HCT116 (cell line): ENCODE results near the gene ITGAV. TPM values are rescaled to one million over a fixed set of nuclear protein-coding genes. Genes with fewer than 3 reads are reported as not detected.

Source experiments
- ATAC-seq: fragments of 200-7000 bp; cut with Tn5 transposase; 2 replicates; pipeline ENCODE4 v1.9.1; 2020; ENCODE audit warnings: mild to moderate bottlenecking, moderate library complexity
- BruUV-seq: library from RNA; stranded (reverse); fragments of 400-500 nt; replicated peaks from 2 replicates; lab custom pipeline; 2021; lab: Mats Ljungman, UMichigan
- CTCF ChIA-PET: fragments of 300-600 bp; sonication (Branson Sonifier 250); formaldehyde crosslinking; loops from one replicate; lab custom pipeline; 2021; ENCODE audit warnings: antibody characterized with exemption; lab: Charles Lee
- POLR2A ChIA-PET: fragments of 300-600, 350-600 bp; sonication (Branson Sonifier 250); formaldehyde crosslinking; loops from one replicate; lab custom pipeline; 2021; ENCODE audit warnings: antibody characterized with exemption; lab: Charles Lee
- RAD21 ChIA-PET, 2 experiments: fragments of 300-600 bp; sonication (Branson Sonifier 250); formaldehyde crosslinking; loops; one replicate each; lab custom pipeline; 2023; ENCODE audit warnings: low total read pairs in 2 of 2; ENCODE audit not compliant: uncharacterized antibody in 2 of 2, unreplicated experiment in 2 of 2, low non-redundant PET in 1 of 2; lab: Charles Lee
- DNase-seq: peaks from one replicate; pipeline ENCODE4 v3.0.0-alpha.2; 2010; ENCODE audit warnings: low read depth, low spot score
- H2AFZ ChIP-seq: fragments of 200-600 bp; shearing (Covaris generic), sonication (generic); 2 replicates; pipeline ENCODE4 v1.6.1; 2017; ENCODE audit warnings: low read depth, mixed run types, mixed read lengths, antibody characterized with exemption, low read length; ENCODE audit not compliant: poor library complexity, severe bottlenecking
- H3K27ac ChIP-seq: 2 replicates; pipeline ENCODE4 v1.5.1; 2012; ENCODE audit warnings: low read depth, low read length
- H3K27me3 ChIP-seq: fragments of 200-600 bp; sonication (generic); 2 replicates; pipeline ENCODE4 v1.6.1; 2016; ENCODE audit warnings: mixed run types, low read length, mixed read lengths; ENCODE audit not compliant: insufficient read depth
- H3K36me3 ChIP-seq, 2 experiments: fragments of 200-500 bp in 1 of 2; fragments of 200-600 bp in 1 of 2; sonication (Bioruptor generic) in 1 of 2; sonication (generic) in 1 of 2; 2 replicates each; pipeline versions ENCODE4 v1.5.1 to v1.6.1; 2014 to 2016; ENCODE audit warnings: low read length in 2 of 2, inconsistent platforms in 1 of 2, mixed read lengths in 1 of 2, mixed run types in 1 of 2; ENCODE audit not compliant: insufficient read depth in 2 of 2, control insufficient read depth in 1 of 2
- H3K4me1 ChIP-seq, 2 experiments: fragments of 200-600 bp in 1 of 2; sonication (generic) in 1 of 2; 2 replicates each; pipeline versions ENCODE4 v1.5.1 to v1.6.1; 2012 to 2017; ENCODE audit warnings: low read length in 2 of 2, inconsistent platforms in 1 of 2, mild to moderate bottlenecking in 1 of 2, mixed read lengths in 1 of 2, mixed run types in 1 of 2, moderate library complexity in 1 of 2; ENCODE audit not compliant: insufficient read depth in 2 of 2, control insufficient read depth in 1 of 2
- H3K4me2 ChIP-seq: fragments of 200-600 bp; sonication (generic); 2 replicates; pipeline ENCODE4 v1.6.1; 2017; ENCODE audit warnings: mixed run types, low read length, mixed read lengths
- H3K4me3 ChIP-seq, 2 experiments: fragments of 200-600 bp in 1 of 2; sonication (generic) in 1 of 2; replicated peaks in 1 of 2; 2 replicates each; pipeline ENCODE4 v1.5.1; 2011 to 2016; ENCODE audit warnings: low read length in 2 of 2, control low read depth in 1 of 2, low read depth in 1 of 2, mild to moderate bottlenecking in 1 of 2, mixed read lengths in 1 of 2, mixed run types in 1 of 2
- H3K79me2 ChIP-seq: fragments of 200-600 bp; sonication (generic); 2 replicates; pipeline ENCODE4 v1.6.1; 2017; ENCODE audit warnings: mild to moderate bottlenecking, mixed run types, low read length, moderate library complexity, mixed read lengths; ENCODE audit not compliant: insufficient read depth
- H3K9ac ChIP-seq: fragments of 200-600 bp; sonication (generic); 2 replicates; pipeline ENCODE4 v1.6.1; 2016; ENCODE audit warnings: low read length, mixed read lengths
- H3K9me2 ChIP-seq: fragments of 200-600 bp; sonication (generic), shearing (Covaris generic); 2 replicates; pipeline ENCODE4 v1.6.1; 2017; ENCODE audit warnings: mixed run types, mild to moderate bottlenecking, moderate library complexity; ENCODE audit not compliant: insufficient read depth
- H3K9me3 ChIP-seq, 2 experiments: fragments of 200-500 bp in 1 of 2; fragments of 200-600 bp in 1 of 2; sonication (Bioruptor generic) in 1 of 2; sonication (generic) in 1 of 2; 2 replicates each; pipeline ENCODE4 v1.6.1; 2014 to 2017; ENCODE audit warnings: low read length in 2 of 2, mixed read lengths in 2 of 2, inconsistent platforms in 1 of 2, low read depth in 1 of 2, mild to moderate bottlenecking in 1 of 2, mixed run types in 1 of 2, moderate library complexity in 1 of 2; ENCODE audit not compliant: control insufficient read depth in 1 of 2, insufficient read depth in 1 of 2
- H4K20me1 ChIP-seq: fragments of 200-600 bp; sonication (generic), shearing (Covaris generic); 2 replicates; pipeline ENCODE4 v1.6.1; 2017; ENCODE audit warnings: mixed run types, mild to moderate bottlenecking, moderate library complexity; ENCODE audit not compliant: insufficient read depth
- CEBPB ChIP-seq: IDR thresholded peaks from 2 replicates; pipeline ENCODE4 v1.6.1; 2012; ENCODE audit warnings: low read depth
- CTCF ChIP-seq, 3 experiments: fragments of 200-600 bp in 1 of 3; sonication (generic) in 1 of 3; IDR thresholded peaks in 2 of 3; conservative IDR thresholded peaks in 1 of 3; 2 replicates each; pipeline ENCODE4 v1.5.1; 2012 to 2017; ENCODE audit warnings: low read depth in 2 of 3, low read length in 2 of 3, antibody characterized with exemption in 1 of 3, borderline replicate concordance in 1 of 3, control low read depth in 1 of 3, mild to moderate bottlenecking in 1 of 3, mixed read lengths in 1 of 3, mixed run types in 1 of 3, moderate library complexity in 1 of 3; ENCODE audit not compliant: insufficient read depth in 1 of 3
- EGR1 ChIP-seq: IDR thresholded peaks from 2 replicates; pipeline ENCODE4 v1.6.1; 2012; ENCODE audit warnings: low read depth
- EZH2 ChIP-seq: fragments of 200-600 bp; sonication (generic); IDR thresholded peaks from 2 replicates; pipeline ENCODE4 v1.6.1; 2017; ENCODE audit warnings: antibody characterized with exemption, mixed run types
- EZH2phosphoT487 ChIP-seq: fragments of 200-600 bp; IDR thresholded peaks from 2 replicates; pipeline ENCODE4 v1.6.1; 2018; ENCODE audit warnings: antibody characterized with exemption, borderline replicate concordance
- FOSL1 ChIP-seq: IDR thresholded peaks from 2 replicates; pipeline ENCODE4 v1.6.1; 2012; ENCODE audit warnings: low read depth
- JUND ChIP-seq: IDR thresholded peaks from 2 replicates; pipeline ENCODE4 v1.6.1; 2012
- POLR2A ChIP-seq: IDR thresholded peaks from 2 replicates; pipeline ENCODE4 v1.7.0; 2011; ENCODE audit warnings: borderline replicate concordance; ENCODE audit not compliant: insufficient read depth, insufficient read length; ENCODE audit errors: extremely low read depth
- POLR2AphosphoS5 ChIP-seq: IDR thresholded peaks from 2 replicates; pipeline ENCODE4 v1.6.1; 2011; ENCODE audit warnings: mild to moderate bottlenecking, low read depth, low read length, moderate library complexity
- REST ChIP-seq: IDR thresholded peaks from 2 replicates; pipeline ENCODE4 v1.6.1; 2012; ENCODE audit warnings: low read depth
- SP1 ChIP-seq: IDR thresholded peaks from 2 replicates; pipeline ENCODE4 v1.6.1; 2012; ENCODE audit warnings: low read depth
- SRF ChIP-seq: IDR thresholded peaks from 2 replicates; pipeline ENCODE4 v1.6.1; 2012; ENCODE audit warnings: low read depth
- YY1 ChIP-seq: IDR thresholded peaks from 2 replicates; pipeline ENCODE4 v1.6.1; 2011; ENCODE audit warnings: low read length, low read depth, moderate library complexity, mild to moderate bottlenecking; ENCODE audit not compliant: insufficient replicate concordance; ENCODE audit errors: extremely low read depth
- ZFX ChIP-seq: fragments of 450-650 bp; IDR thresholded peaks from 2 replicates; pipeline ENCODE4 v1.6.1; 2017
- intact Hi-C: fragments of 100-400 bp; cut with micrococcal nuclease; formaldehyde crosslinking; loops from 2 replicates; pipeline ENCODE4 v1.10.0; 2022
- total RNA-seq: library from RNA; stranded (reverse); gene quantifications from one replicate; pipeline ENCODE4 v1.2.1, GENCODE V29; 2021; ENCODE audit not compliant: unreplicated experiment

Gene ITGAV
- total RNA-seq, 1 experiment from 2014 or later: 36.3 TPM

- CTCF ChIA-PET: no interaction called here
- Histone ChIP-seq H2AFZ (no peak overlapping the region), H4K20me1 (no peaks in the 10 kb centered on the region), H3K36me3 (no peaks in the 10 kb centered on the region), H3K9me3 (no peaks in the 10 kb centered on the region), H3K9me2 (no peaks in the 10 kb centered on the region), H3K27ac (no peak overlapping the region), H3K4me2 (peak overlapping the region; percentile 49), H3K4me3 (no peak overlapping the region), H3K9ac (no peak overlapping the region), H3K79me2 (no peaks in the 10 kb centered on the region), H3K4me1 (peaks cover 34 to 46% of the 10 kb centered on the region in 2 experiments), H3K27me3 (no peaks in the 10 kb centered on the region)
- DNase-seq: no peak
- RAD21 ChIA-PET: no interaction called here
- intact Hi-C loops: no loop called here
- no peak for ATAC-seq
- TF ChIP-seq YY1 (no peak), SRF (no peak), SP1 (peak; percentile 51), EGR1 (peak; percentile 63), REST (no peak), EZH2phosphoT487 (no peak), CTCF (IDR thresholded peaks at IDR 0.05 in 2 of 3, conservative IDR thresholded peaks at IDR 0.05 in 1 of 3; ENCODE audit: borderline replicate concordance in 1 of 3, insufficient read depth in 1 of 3, low read depth in 2 of 3, low read length in 2 of 3) (no peak), FOSL1 (peak; percentile 53), JUND (peak; percentile 34), CEBPB (peak; percentile 40; the same call in 1 of the 2 replicates), POLR2A (no peak), ZFX (no peak), POLR2AphosphoS5 (peak; percentile 16; the same call in 1 of the 2 replicates), EZH2 (no peak)
- no TSS peak for BruUV-seq
- POLR2A ChIA-PET: interaction anchor here (2.8 kb wide), 1 partner anchor 17 kb away, joined by 10 read pairs; the partner anchor contains the start of gene ITGAV
Observed at GRCh38 chr2:186572705-186573104, 17.2 kb upstream of the ITGAV start.
